Hepatocyte (in vitro differentiated cells): Measurements from ENCODE around the gene DEUP1.

Experiments
- EZH2phosphoT487 ChIP-seq: fragments of 200-600 bp; sonication (generic); IDR thresholded peaks from one replicate; pipeline ENCODE4 v1.6.1; 2018; ENCODE audit warnings: antibody characterized with exemption, mild to moderate bottlenecking, low read depth, moderate library complexity; ENCODE audit not compliant: unreplicated experiment, severe bottlenecking
- TF ChIP-seq, protein P1 (sequence below): fragments of 200-600 bp; sonication (generic); IDR thresholded peaks from 2 replicates; pipeline ENCODE4 v1.5.1; 2016; ENCODE audit warnings: antibody characterized with exemption, mild to moderate bottlenecking; ENCODE audit not compliant: poor library complexity

DNA sequence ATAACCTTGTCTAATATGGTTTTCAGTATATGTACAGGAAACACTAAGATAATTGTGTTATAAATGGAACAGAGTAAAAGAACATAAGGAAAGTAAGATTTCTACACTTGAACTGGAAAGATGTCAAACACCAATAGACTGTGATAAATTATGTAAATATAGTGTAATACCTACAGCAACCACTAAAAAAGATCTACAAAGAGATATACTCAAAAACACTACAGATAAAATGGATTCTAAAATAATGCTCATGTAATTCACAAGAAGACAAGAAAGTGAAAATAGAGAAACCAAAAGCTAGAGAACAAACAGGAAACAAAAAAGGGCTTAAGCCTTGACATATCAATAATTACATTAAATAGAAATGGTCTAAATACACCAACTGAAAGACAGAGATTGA lies 30.9 kb downstream of the DEUP1 start:
- TF ChIP-seq, protein P1, sequence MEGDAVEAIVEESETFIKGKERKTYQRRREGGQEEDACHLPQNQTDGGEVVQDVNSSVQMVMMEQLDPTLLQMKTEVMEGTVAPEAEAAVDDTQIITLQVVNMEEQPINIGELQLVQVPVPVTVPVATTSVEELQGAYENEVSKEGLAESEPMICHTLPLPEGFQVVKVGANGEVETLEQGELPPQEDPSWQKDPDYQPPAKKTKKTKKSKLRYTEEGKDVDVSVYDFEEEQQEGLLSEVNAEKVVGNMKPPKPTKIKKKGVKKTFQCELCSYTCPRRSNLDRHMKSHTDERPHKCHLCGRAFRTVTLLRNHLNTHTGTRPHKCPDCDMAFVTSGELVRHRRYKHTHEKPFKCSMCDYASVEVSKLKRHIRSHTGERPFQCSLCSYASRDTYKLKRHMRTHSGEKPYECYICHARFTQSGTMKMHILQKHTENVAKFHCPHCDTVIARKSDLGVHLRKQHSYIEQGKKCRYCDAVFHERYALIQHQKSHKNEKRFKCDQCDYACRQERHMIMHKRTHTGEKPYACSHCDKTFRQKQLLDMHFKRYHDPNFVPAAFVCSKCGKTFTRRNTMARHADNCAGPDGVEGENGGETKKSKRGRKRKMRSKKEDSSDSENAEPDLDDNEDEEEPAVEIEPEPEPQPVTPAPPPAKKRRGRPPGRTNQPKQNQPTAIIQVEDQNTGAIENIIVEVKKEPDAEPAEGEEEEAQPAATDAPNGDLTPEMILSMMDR, result no peak
- no peak for TF ChIP-seq EZH2phosphoT487
